Tibial nerve (tissue), 4 donors: ENCODE data around the gene LCN1. TPM values are rescaled to one million over a fixed set of nuclear protein-coding genes. Genes with fewer than 3 reads are reported as not detected.
A peak's percentile ranks its signal among the peaks of the same experiment; 100 is the strongest.

Experiments used
- DNase-seq, 2 donors: peaks; one replicate each; pipeline ENCODE4 v3.0.0-alpha.2; 2019; ENCODE audit warnings: low spot score in 2 of 2
- H3K27ac ChIP-seq, 4 donors: fragments of 200-600 bp; sonication (generic) in 3 of 4; one replicate each; pipeline ENCODE4 v1.5.1; 2017 to 2019; ENCODE audit warnings: mild to moderate bottlenecking in 1 of 4
- H3K27me3 ChIP-seq, 2 donors: fragments of 200-600 bp; sonication (generic) in 1 of 2; one replicate each; pipeline versions ENCODE4 v1.5.1 to v1.6.0; 2017 to 2019
- H3K36me3 ChIP-seq, 3 donors: fragments of 200-600 bp; sonication (generic); one replicate each; pipeline ENCODE4 v1.5.1; 2018 to 2019
- H3K4me1 ChIP-seq, 4 donors: fragments of 200-600 bp; sonication (generic) in 3 of 4; one replicate each; pipeline ENCODE4 v1.5.1; 2017 to 2019
- H3K4me3 ChIP-seq, 4 donors: fragments of 200-600 bp; sonication (generic) in 3 of 4; one replicate each; pipeline ENCODE4 v1.5.1; 2017 to 2019; ENCODE audit warnings: mild to moderate bottlenecking in 1 of 4, moderate library complexity in 1 of 4
- H3K9me3 ChIP-seq, 4 donors: fragments of 200-600 bp; sonication (generic) in 3 of 4; one replicate each; pipeline ENCODE4 v1.5.1; 2017 to 2019
- EP300 ChIP-seq, 2 donors: sonication (generic); formaldehyde crosslinking; IDR thresholded peaks; one replicate each; pipeline ENCODE4 v1.6.1; 2017; ENCODE audit warnings: antibody characterized with exemption in 2 of 2, mild to moderate bottlenecking in 1 of 2
- POLR2A ChIP-seq, 2 donors: fragments of 450-650 bp; IDR thresholded peaks; one replicate each; pipeline ENCODE4 v1.6.1; 2017; ENCODE audit warnings: antibody characterized with exemption in 2 of 2, mild to moderate bottlenecking in 2 of 2, moderate library complexity in 2 of 2
- WGBS, 2 donors: methylation state at CpG; one replicate each; pipeline ENCODE4 v1.1.5; 2018; 5-methylcytosine and 5-hydroxymethylcytosine counted together
- total RNA-seq, 4 donors: library from RNA; depleted of rRNA; stranded (reverse); fragments of >200 nt; gene quantifications; one replicate each; pipeline ENCODE4 v1.1.0, GENCODE V29; 2016
- TF ChIP-seq, protein P1 (sequence below), 5 experiments: fragments of 200-600 bp in 3 of 5; fragments of 450-650 bp in 2 of 5; sonication (generic) in 3 of 5; IDR thresholded peaks; one replicate each; pipeline ENCODE4 v1.5.1; 2016 to 2019; ENCODE audit warnings: antibody characterized with exemption in 5 of 5, mild to moderate bottlenecking in 3 of 5, moderate library complexity in 2 of 5

Gene LCN1
- total RNA-seq, 4 donors from 2014 or later: not detected

- Histone ChIP-seq H3K4me3 (no peak overlapping the region), H3K36me3 (peaks cover 0 to 16% (median 0%) of the 10 kb centered on the region in 3 donors), H3K27me3 (no peaks in the 10 kb centered on the region), H3K27ac (no peak overlapping the region), H3K9me3 (no peaks in the 10 kb centered on the region), H3K4me1 (peaks cover 0 to 8% (median 6%) of the 10 kb centered on the region in 4 donors)
- TF ChIP-seq POLR2A (IDR thresholded peaks at IDR 0.05) (no peak), EP300 (IDR thresholded peaks at IDR 0.05) (no peak)
- TF ChIP-seq, protein P1, sequence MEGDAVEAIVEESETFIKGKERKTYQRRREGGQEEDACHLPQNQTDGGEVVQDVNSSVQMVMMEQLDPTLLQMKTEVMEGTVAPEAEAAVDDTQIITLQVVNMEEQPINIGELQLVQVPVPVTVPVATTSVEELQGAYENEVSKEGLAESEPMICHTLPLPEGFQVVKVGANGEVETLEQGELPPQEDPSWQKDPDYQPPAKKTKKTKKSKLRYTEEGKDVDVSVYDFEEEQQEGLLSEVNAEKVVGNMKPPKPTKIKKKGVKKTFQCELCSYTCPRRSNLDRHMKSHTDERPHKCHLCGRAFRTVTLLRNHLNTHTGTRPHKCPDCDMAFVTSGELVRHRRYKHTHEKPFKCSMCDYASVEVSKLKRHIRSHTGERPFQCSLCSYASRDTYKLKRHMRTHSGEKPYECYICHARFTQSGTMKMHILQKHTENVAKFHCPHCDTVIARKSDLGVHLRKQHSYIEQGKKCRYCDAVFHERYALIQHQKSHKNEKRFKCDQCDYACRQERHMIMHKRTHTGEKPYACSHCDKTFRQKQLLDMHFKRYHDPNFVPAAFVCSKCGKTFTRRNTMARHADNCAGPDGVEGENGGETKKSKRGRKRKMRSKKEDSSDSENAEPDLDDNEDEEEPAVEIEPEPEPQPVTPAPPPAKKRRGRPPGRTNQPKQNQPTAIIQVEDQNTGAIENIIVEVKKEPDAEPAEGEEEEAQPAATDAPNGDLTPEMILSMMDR (IDR thresholded peaks at IDR 0.05): no peak
- DNase-seq: no peak
- WGBS, 2 donors: 82 to 83% methylated on average over 30 of the region's 30 CpGs
Observed at GRCh38 chr9:135494791-135495559, 26.3 kb upstream of the LCN1 start.

DNA sequence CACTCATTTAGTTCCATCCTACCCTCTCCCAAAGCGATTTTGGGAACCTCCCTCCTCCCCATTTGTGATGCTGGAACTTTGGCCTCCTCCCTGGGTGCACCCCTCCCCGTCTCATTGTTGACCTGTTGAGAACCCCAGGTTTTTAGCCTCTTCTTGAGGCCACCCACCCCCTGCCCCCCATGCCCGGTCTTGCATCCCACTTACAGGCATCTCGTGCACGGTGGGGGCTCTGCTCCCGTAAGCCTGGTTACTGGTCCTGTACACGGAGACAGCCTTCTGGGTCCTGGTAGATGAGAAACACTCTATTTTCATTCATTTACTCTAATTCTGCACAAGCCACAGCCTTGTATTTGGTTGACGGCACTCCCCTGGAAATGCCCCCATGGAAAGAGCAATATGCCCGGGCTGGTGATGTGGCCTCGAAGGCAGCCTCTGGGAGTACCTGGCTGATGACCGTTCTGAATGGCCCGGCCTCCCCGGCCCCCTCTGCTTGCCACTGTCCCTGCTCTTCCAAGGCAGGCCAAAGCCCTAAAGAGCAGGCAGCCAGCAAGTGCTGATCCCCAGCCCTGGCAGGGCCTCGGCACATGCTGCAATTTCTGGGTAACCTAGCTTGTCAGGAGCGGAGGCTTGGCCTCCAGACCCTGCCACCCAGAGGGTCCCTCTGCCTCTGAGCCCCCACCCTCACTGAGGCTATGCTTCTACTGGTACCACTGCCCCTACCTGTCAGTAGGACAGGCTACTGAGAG lies 22.7 kb upstream of the LCN1 start:
- WGBS, 2 donors: 79 to 82% methylated on average over 15 of the region's 15 CpGs
- DNase-seq: no peak
- Histone ChIP-seq H3K4me1 (peaks cover 0 to 28% (median 19%) of the 10 kb centered on the region in 4 donors), H3K9me3 (no peaks in the 10 kb centered on the region), H3K4me3 (no peak overlapping the region), H3K27ac (no peak overlapping the region), H3K36me3 (peaks cover 0 to 18% (median 0%) of the 10 kb centered on the region in 3 donors), H3K27me3 (no peaks in the 10 kb centered on the region)
- TF ChIP-seq EP300 (IDR thresholded peaks at IDR 0.05): no peak
- TF ChIP-seq, protein P1 (IDR thresholded peaks at IDR 0.05): no peak
- no peak for TF ChIP-seq POLR2A (IDR thresholded peaks at IDR 0.05)

DNA sequence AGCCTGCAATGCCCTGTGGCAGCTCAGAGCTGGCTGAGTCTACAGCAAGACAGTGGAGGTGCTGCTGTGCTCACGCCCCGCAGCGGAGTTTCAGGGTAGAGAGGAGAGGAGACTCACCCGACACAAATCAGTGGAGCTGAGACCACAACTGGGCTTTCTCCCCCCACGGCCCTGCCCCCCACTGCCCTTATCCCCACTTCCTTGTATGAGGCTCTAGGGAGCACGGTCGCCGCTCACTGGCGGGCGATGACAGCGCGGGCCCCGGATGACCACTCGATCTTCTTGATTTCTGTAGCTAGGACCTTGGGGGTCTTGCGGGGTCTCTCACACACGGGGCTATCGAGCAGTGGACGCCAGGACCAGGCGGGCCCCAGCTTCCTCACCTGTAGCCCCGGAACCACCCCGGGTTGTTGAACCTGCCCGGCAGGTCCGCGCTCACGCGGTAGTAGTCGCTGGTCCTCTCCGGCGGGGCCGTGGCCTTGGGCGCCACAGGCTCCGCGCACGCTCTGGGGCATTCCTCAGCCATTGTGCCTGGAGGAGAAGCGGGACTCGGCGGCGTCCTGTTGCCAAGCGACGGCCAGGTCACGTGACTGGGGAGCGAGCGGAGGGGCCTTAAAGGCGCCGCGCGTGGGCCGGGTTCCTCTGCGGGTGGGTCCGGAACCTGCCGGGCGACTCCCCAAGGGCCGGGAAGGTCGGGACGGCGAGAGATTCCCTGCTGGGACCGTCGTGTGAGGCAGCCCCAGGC lies 21.7 kb upstream of the LCN1 start:
- no peaks in the 10 kb centered on the region for H3K9me3 ChIP-seq
- no peaks in the 10 kb centered on the region for H3K27me3 ChIP-seq
- peaks cover 0 to 28% (median 9%) of the 10 kb centered on the region in 3 donors for H3K36me3 ChIP-seq
- 1 to 2% methylated on average over 21 to 34 of the region's 58 CpGs for WGBS, 2 donors
- H3K27ac ChIP-seq: peak overlapping the region; percentile 40 to 83 (median 79)
- peak; percentile 93 to 94 for DNase-seq
- peaks cover 0 to 32% (median 19%) of the 10 kb centered on the region in 4 donors for H3K4me1 ChIP-seq
- H3K4me3 ChIP-seq: peak overlapping the region; percentile 65 to 100 (median 72)
- TF ChIP-seq EP300 (IDR thresholded peaks at IDR 0.05): peak in 1 of 2 donors; percentile 53
- peak in 1 of 2 donors; percentile 13 for TF ChIP-seq POLR2A (IDR thresholded peaks at IDR 0.05)
- TF ChIP-seq, protein P1 (IDR thresholded peaks at IDR 0.05): no peak

GRCh38 chr9:135500071-135500524 lies 21.1 kb upstream of the LCN1 start:
- DNase-seq: peak in 1 of 2 donors; percentile 17
- peak overlapping the region; percentile 65 to 100 (median 72) for H3K4me3 ChIP-seq
- peaks cover 0 to 34% (median 9%) of the 10 kb centered on the region in 3 donors for H3K36me3 ChIP-seq
- H3K27me3 ChIP-seq: no peaks in the 10 kb centered on the region
- WGBS, 2 donors: 0% methylated on average over 12 to 22 of the region's 29 CpGs
- no peaks in the 10 kb centered on the region for H3K9me3 ChIP-seq
- H3K27ac ChIP-seq: peak overlapping the region; percentile 40 to 83 (median 79)
- TF ChIP-seq, protein P1 (IDR thresholded peaks at IDR 0.05): no peak
- TF ChIP-seq EP300 (IDR thresholded peaks at IDR 0.05) (no peak), POLR2A (IDR thresholded peaks at IDR 0.05) (no peak)
- H3K4me1 ChIP-seq: peaks cover 0 to 34% (median 19%) of the 10 kb centered on the region in 4 donors
